ENCODE data around the gene SAMD4A. TPM values are rescaled to one million over a fixed set of nuclear protein-coding genes. Genes with fewer than 3 reads are reported as not detected.
"Not testable (repeated sequence)": the region's sequence is repeated elsewhere in the genome, so short reads cannot be mapped to it uniquely, and the experiment has no call there.

The SAMD4A gene
- total RNA-seq, 1 donor from 2014 or later, result 66.0 TPM

DNA sequence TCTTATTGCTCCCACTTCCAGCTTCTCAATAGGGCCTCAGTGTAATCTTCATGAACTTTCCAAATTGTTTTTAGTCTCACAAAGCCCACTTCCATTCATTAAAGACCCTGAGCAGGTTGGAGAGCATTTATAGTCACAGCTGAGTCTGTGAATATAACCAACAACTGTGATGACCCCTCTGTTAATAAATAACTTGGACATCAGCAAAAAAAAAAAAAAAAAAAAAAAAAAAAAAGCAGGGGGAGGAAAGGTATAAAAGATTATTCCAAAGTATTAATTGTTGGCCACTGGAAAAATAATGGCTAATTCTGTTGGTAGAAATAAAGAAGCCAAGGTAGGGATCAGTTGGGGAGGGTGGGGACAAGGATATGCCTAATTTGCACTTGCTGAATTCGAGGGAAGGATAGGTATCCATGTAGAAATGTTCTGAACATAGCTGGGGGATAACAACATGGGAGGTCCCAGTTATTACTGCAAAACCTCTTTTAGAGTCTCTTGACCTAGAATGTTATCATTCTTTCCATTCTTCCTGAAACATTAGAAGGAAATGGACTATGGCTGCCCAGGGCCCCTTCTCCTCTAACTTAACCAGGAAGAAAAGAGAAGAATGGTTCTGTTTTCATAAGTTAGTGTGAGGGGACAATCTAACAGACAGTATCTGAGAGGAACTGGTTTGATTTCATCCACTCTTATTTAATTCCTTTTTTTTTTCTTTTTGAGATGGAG, 56.5 kb downstream of the SAMD4A start:
- Histone ChIP-seq H3K36me3 (no peaks in the 10 kb centered on the region), H3K27me3 (no peaks in the 10 kb centered on the region), H3K4me1 (peaks cover 17 to 37% of the 10 kb centered on the region in 2 donors), H3K4me3 (no peak overlapping the region), H3K27ac (no peak overlapping the region), H3K9me3 (no peaks in the 10 kb centered on the region)
- DNase-seq (ENCODE audit: low spot score in 2 of 2), result no peak
- TF ChIP-seq, protein P1, sequence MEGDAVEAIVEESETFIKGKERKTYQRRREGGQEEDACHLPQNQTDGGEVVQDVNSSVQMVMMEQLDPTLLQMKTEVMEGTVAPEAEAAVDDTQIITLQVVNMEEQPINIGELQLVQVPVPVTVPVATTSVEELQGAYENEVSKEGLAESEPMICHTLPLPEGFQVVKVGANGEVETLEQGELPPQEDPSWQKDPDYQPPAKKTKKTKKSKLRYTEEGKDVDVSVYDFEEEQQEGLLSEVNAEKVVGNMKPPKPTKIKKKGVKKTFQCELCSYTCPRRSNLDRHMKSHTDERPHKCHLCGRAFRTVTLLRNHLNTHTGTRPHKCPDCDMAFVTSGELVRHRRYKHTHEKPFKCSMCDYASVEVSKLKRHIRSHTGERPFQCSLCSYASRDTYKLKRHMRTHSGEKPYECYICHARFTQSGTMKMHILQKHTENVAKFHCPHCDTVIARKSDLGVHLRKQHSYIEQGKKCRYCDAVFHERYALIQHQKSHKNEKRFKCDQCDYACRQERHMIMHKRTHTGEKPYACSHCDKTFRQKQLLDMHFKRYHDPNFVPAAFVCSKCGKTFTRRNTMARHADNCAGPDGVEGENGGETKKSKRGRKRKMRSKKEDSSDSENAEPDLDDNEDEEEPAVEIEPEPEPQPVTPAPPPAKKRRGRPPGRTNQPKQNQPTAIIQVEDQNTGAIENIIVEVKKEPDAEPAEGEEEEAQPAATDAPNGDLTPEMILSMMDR (IDR thresholded peaks at IDR 0.05), result no peak
- intact Hi-C loops (cut with DNase I), result no loop called here

DNA sequence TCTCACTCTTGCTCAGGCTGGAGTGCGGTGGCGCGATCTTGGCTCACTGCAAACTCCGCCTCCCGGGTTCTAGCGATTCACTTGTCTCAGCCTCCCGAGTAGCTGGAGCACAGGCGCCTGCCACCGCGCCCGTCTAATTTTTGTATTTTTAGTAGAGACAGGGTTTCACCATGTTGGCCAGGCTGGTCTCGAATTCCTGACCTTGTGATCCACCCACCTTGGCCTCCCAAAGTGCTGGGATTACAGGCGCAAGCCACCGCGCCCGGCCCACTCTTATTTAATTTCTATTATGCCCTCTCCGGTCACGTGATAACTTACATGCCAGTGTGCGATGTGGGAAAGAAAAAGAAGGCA, 57.1 kb downstream of the SAMD4A start:
- intact Hi-C loops (cut with DNase I); H3K36me3 ChIP-seq; H3K27me3 ChIP-seq; H3K4me3 ChIP-seq; H3K9me3 ChIP-seq; H3K27ac ChIP-seq; DNase-seq (ENCODE audit: low spot score in 2 of 2): not testable (repeated sequence)
- peaks cover 19 to 43% of the 10 kb centered on the region in 2 donors for H3K4me1 ChIP-seq

DNA sequence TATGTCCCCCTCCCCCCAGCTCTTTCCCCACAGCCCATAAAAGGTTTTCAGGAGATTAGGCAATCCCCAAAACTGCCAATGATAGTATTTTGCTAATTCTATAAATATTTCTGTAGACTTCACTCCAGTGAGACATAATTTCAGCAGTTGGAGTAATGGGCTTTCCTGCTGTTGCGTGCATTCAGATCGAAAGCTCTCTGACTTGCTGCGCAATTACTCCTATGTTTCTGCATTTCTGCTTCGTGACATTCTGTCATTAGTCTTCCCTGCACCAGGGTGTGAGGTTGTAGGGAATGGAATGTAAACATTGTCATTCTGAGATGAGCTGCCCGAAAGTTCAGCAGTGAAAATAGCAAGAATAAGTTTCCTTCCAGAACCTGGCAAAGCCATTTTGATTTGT, 58.2 kb downstream of the SAMD4A start:
- TF ChIP-seq, protein P1 (IDR thresholded peaks at IDR 0.05), result no peak
- no peak for DNase-seq (ENCODE audit: low spot score in 2 of 2)
- peaks cover 19 to 53% of the 10 kb centered on the region in 2 donors for H3K4me1 ChIP-seq

DNA sequence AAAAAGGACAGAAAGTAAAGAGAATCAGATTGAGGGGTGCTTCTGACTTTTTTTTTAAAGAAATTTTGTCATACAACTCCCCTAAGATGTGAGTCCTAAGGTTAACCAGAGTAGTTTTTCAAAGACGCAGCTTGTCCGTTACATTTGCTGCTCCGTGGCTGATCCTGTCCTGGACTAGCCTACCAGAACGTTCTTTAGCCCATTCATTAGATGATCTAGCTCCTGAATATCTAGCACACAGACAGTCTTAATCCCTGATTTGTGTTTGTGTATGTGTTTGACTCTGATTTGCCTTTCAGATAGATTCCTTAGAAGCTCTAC, 60.3 kb downstream of the SAMD4A start:
- intact Hi-C loops (cut with DNase I), result no loop called here

More for the DNA sequence above, 58.2 kb downstream of the SAMD4A start:
- H3K4me3 ChIP-seq, result peak overlapping the region in 1 of 2 donors; percentile 19
- intact Hi-C loops (cut with DNase I), result no loop called here
- no peaks in the 10 kb centered on the region for H3K27me3 ChIP-seq
- no peaks in the 10 kb centered on the region for H3K36me3 ChIP-seq
- H3K9me3 ChIP-seq, result no peaks in the 10 kb centered on the region
- peak overlapping the region in 1 of 2 donors; percentile 79 for H3K27ac ChIP-seq

DNA sequence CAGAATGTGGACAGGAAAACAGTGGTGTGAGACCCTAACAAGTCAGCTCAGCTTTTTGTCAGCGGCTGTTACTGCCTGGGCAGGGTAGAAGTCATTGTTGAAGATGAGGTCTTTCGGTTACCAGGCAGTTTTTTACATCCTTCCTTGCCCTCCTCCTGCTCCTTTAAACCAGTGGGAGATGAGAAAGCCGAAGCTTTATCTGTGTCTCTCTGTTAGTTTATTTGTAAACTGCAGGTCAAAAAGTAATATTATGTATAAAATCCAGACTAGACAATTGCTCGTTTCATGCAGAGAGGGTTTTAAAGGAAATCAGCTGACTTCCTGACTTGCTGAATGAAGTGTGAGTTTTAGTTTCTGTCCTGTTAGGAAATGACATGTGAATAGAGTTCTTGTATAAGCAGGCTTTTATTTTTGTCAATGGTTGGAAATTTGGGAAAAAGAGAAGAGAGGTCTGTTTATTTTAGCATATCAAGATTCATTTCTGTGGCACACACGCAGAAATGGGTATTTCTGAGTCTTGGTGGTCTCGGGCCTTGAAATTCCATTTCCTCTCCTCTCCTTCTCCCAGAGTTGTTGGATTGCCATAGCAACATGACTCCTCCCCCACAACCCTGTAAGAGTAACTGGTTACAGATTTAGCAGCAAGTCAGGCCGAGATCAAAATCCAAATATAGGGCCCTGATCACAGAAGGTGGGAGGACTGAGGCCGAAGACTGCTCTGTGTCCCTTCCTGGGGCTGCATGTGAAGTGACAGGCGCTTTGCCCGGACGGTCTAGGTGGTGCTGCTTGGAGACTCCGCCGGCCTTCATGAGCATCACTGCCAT, 60.8 kb downstream of the SAMD4A start:
- intact Hi-C loops (cut with DNase I), result no loop called here
- Histone ChIP-seq H3K27ac (peak overlapping the region; percentile 75 to 79), H3K36me3 (no peaks in the 10 kb centered on the region), H3K9me3 (no peaks in the 10 kb centered on the region), H3K4me3 (peak overlapping the region; percentile 28 to 31), H3K4me1 (peaks cover 19 to 49% of the 10 kb centered on the region in 2 donors), H3K27me3 (no peaks in the 10 kb centered on the region)
- TF ChIP-seq, protein P1 (IDR thresholded peaks at IDR 0.05), result no peak
- peak in 1 of 2 donors; percentile 84 for DNase-seq (ENCODE audit: low spot score in 2 of 2)

More for the DNA sequence above, 60.3 kb downstream of the SAMD4A start:
- H3K36me3 ChIP-seq, result no peaks in the 10 kb centered on the region
- peak overlapping the region; percentile 75 to 79 for H3K27ac ChIP-seq
- H3K4me1 ChIP-seq, result peaks cover 19 to 54% of the 10 kb centered on the region in 2 donors
- DNase-seq (ENCODE audit: low spot score in 2 of 2), result no peak
- TF ChIP-seq, protein P1 (IDR thresholded peaks at IDR 0.05), result no peak
- H3K9me3 ChIP-seq, result no peaks in the 10 kb centered on the region
- H3K27me3 ChIP-seq, result no peaks in the 10 kb centered on the region
- H3K4me3 ChIP-seq, result peak overlapping the region in 1 of 2 donors; percentile 31

DNA sequence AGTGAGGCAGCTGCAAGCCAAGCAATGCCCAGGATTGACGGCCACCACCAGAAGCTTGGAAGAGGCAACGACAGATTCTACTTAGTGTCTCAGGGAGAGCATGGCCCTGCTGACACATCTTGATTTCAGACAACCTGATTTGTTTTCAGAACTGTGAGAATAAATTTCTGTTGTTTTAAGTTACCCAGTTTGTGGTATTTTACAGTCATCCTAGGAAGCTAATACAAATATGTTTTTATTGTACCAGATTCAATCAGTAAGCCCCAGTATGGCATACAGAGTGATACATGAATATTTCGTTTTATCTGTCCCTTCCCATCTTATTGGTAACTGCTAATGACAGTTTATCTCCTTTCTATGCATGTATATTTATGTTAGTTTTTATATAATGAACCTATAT, 62.3 kb downstream of the SAMD4A start:
- peak overlapping the region; percentile 75 to 79 for H3K27ac ChIP-seq
- TF ChIP-seq, protein P1 (IDR thresholded peaks at IDR 0.05), result no peak
- H3K4me1 ChIP-seq, result peaks cover 19 to 42% of the 10 kb centered on the region in 2 donors

More for the DNA sequence above, 62.3 kb downstream of the SAMD4A start:
- Histone ChIP-seq H3K9me3 (no peaks in the 10 kb centered on the region), H3K27me3 (no peaks in the 10 kb centered on the region), H3K4me3 (no peak overlapping the region), H3K36me3 (no peaks in the 10 kb centered on the region)
- DNase-seq (ENCODE audit: low spot score in 2 of 2), result no peak
- intact Hi-C loops (cut with DNase I), result no loop called here
